H9 (cell line): Measurements from ENCODE around the gene CRY2. TPM values are rescaled to one million over a fixed set of nuclear protein-coding genes. Genes with fewer than 3 reads are reported as not detected.

Source experiments
- DNase-seq: peaks from one replicate; pipeline ENCODE4 v3.0.0-alpha.2; 2017
- H2AFZ ChIP-seq: one replicate; pipeline ENCODE4 v1.6.1; 2013; ENCODE audit warnings: mild to moderate bottlenecking, low read length, control low read depth, moderate library complexity
- H2AK5ac ChIP-seq: 2 replicates; pipeline ENCODE4 v1.6.1; 2013; ENCODE audit warnings: low read length, control low read depth, mixed read lengths; ENCODE audit not compliant: insufficient read length
- H2BK120ac ChIP-seq: one replicate; pipeline ENCODE4 v1.6.1; 2013; ENCODE audit warnings: low read depth, mild to moderate bottlenecking, low read length, control low read depth, inconsistent platforms; ENCODE audit not compliant: poor library complexity, severe bottlenecking
- H2BK12ac ChIP-seq: 2 replicates; pipeline ENCODE4 v1.6.1; 2013; ENCODE audit warnings: low read length, control low read depth, mixed read lengths, low read depth; ENCODE audit not compliant: insufficient read length
- H2BK15ac ChIP-seq: 2 replicates; pipeline ENCODE4 v1.6.1; 2013; ENCODE audit warnings: low read depth, low read length, control low read depth
- H2BK20ac ChIP-seq: one replicate; pipeline ENCODE4 v1.6.1; 2013; ENCODE audit warnings: low read depth, mild to moderate bottlenecking, low read length, control low read depth, inconsistent platforms; ENCODE audit not compliant: poor library complexity, severe bottlenecking
- H2BK5ac ChIP-seq: 2 replicates; pipeline ENCODE4 v1.6.1; 2013; ENCODE audit warnings: low read length, control low read depth, mixed read lengths; ENCODE audit not compliant: insufficient read length
- H3K14ac ChIP-seq: 2 replicates; pipeline ENCODE4 v1.6.1; 2013; ENCODE audit warnings: low read length, control low read depth; ENCODE audit not compliant: insufficient read depth
- H3K18ac ChIP-seq: 2 replicates; pipeline ENCODE4 v1.6.1; 2013; ENCODE audit warnings: low read depth, mild to moderate bottlenecking, mixed read lengths, low read length, control low read depth; ENCODE audit not compliant: insufficient read length
- H3K23ac ChIP-seq: 2 replicates; pipeline ENCODE4 v1.6.1; 2013; ENCODE audit warnings: low read length, control low read depth, mixed read lengths, low read depth; ENCODE audit not compliant: insufficient read length
- H3K23me2 ChIP-seq: 2 replicates; pipeline ENCODE4 v1.6.1; 2013; ENCODE audit warnings: low read depth, mild to moderate bottlenecking, mixed read lengths, low read length, control low read depth; ENCODE audit not compliant: insufficient read length, poor library complexity, severe bottlenecking
- H3K27ac ChIP-seq: 2 replicates; pipeline ENCODE4 v1.5.1; 2013; ENCODE audit warnings: low read length, control low read depth, mixed read lengths, low read depth; ENCODE audit not compliant: insufficient read length
- H3K27me3 ChIP-seq: 2 replicates; pipeline ENCODE4 v1.6.1; 2013; ENCODE audit warnings: low read length, control low read depth, inconsistent platforms; ENCODE audit not compliant: insufficient read depth
- H3K4ac ChIP-seq: 2 replicates; pipeline ENCODE4 v1.6.1; 2013; ENCODE audit warnings: low read depth, mild to moderate bottlenecking, control low read depth, inconsistent platforms, low read length, moderate library complexity
- H3K4me1 ChIP-seq: 2 replicates; pipeline ENCODE4 v1.6.1; 2013; ENCODE audit warnings: low read length, control low read depth, inconsistent platforms; ENCODE audit not compliant: insufficient read depth
- H3K4me2 ChIP-seq: 2 replicates; pipeline ENCODE4 v1.6.1; 2013; ENCODE audit warnings: low read length, control low read depth, mixed read lengths; ENCODE audit not compliant: insufficient read length, insufficient read depth
- H3K56ac ChIP-seq: 2 replicates; pipeline ENCODE4 v1.6.1; 2013; ENCODE audit warnings: low read depth, mild to moderate bottlenecking, mixed read lengths, low read length, control low read depth; ENCODE audit not compliant: insufficient read length
- H3K79me1 ChIP-seq: 2 replicates; pipeline ENCODE4 v1.6.1; 2013; ENCODE audit warnings: low read depth, mild to moderate bottlenecking, moderate library complexity, low read length, control low read depth, inconsistent platforms; ENCODE audit not compliant: insufficient read depth, poor library complexity, severe bottlenecking
- H3K79me2 ChIP-seq: 2 replicates; pipeline ENCODE4 v1.6.1; 2013; ENCODE audit warnings: low read length, control low read depth, inconsistent platforms; ENCODE audit not compliant: insufficient read depth
- H3K9ac ChIP-seq: 2 replicates; pipeline ENCODE4 v1.6.1; 2013; ENCODE audit warnings: low read length, control low read depth, mixed read lengths; ENCODE audit not compliant: insufficient read length; ENCODE audit errors: extremely low read depth
- H3K9me3 ChIP-seq: one replicate; pipeline ENCODE4 v1.6.1; 2013; ENCODE audit warnings: low read depth, low read length, inconsistent platforms; ENCODE audit not compliant: control insufficient read depth
- H3T11ph ChIP-seq: one replicate; pipeline ENCODE4 v1.6.1; 2013; ENCODE audit warnings: mild to moderate bottlenecking, low read length, control low read depth, inconsistent platforms
- H4K20me1 ChIP-seq: one replicate; pipeline ENCODE4 v1.6.1; 2013; ENCODE audit not compliant: control insufficient read depth, insufficient read length, insufficient read depth
- H4K5ac ChIP-seq: 2 replicates; pipeline ENCODE4 v1.6.1; 2013; ENCODE audit warnings: low read depth, mild to moderate bottlenecking, mixed read lengths, low read length, control low read depth; ENCODE audit not compliant: insufficient read length
- H4K8ac ChIP-seq: replicated peaks from 2 replicates; pipeline ENCODE4 v1.6.1; 2013; ENCODE audit warnings: low read length, control low read depth, mixed read lengths, low read depth; ENCODE audit not compliant: insufficient read length
- H4K91ac ChIP-seq: 2 replicates; pipeline ENCODE4 v1.6.1; 2013; ENCODE audit warnings: low read depth, mild to moderate bottlenecking, moderate library complexity, mixed read lengths, low read length, control low read depth; ENCODE audit not compliant: insufficient read length
- H3K27ac Mint-ChIP-seq, 3 experiments: 2 replicates in 2 of 3; 3 replicates in 1 of 3; pipeline ENCODE4 v1.8.0; 2020 to 2021; ENCODE audit warnings: mixed read lengths in 3 of 3, mild to moderate bottlenecking in 1 of 3, moderate library complexity in 1 of 3
- H3K27me3 Mint-ChIP-seq: 2 replicates; pipeline ENCODE4 v1.8.0; 2021; ENCODE audit warnings: low read depth, mild to moderate bottlenecking, moderate library complexity, mixed read lengths
- H3K36me3 Mint-ChIP-seq, 3 experiments: 2 replicates in 2 of 3; 3 replicates in 1 of 3; pipeline ENCODE4 v1.8.0; 2020 to 2021; ENCODE audit warnings: low read depth in 3 of 3, mixed read lengths in 3 of 3; ENCODE audit not compliant: insufficient read depth in 1 of 3
- H3K4me1 Mint-ChIP-seq, 2 experiments: 2 replicates each; pipeline ENCODE4 v1.8.0; 2020; ENCODE audit warnings: mixed read lengths in 2 of 2
- H3K4me3 Mint-ChIP-seq, 2 experiments: 2 replicates in 1 of 2; 3 replicates in 1 of 2; pipeline ENCODE4 v1.8.0; 2020 to 2021; ENCODE audit warnings: mild to moderate bottlenecking in 2 of 2, mixed read lengths in 2 of 2, moderate library complexity in 1 of 2
- H3K9me3 Mint-ChIP-seq, 2 experiments: 2 replicates in 1 of 2; 3 replicates in 1 of 2; pipeline ENCODE4 v1.8.0; 2020; ENCODE audit warnings: mild to moderate bottlenecking in 2 of 2, mixed read lengths in 2 of 2, moderate library complexity in 1 of 2
- WGBS: extraction: QIAGEN DNeasy Blood & Tissue Kit; methylation state at CpG from one replicate; pipeline ENCODE4 v1.1.7; 2013; ENCODE audit warnings: missing lambda C conversion rate, low lambda C conversion rate, mixed read lengths; ENCODE audit not compliant: insufficient read length; ENCODE audit errors: extremely low coverage; 5-methylcytosine and 5-hydroxymethylcytosine counted together
- total RNA-seq: library from RNA; stranded (reverse); gene quantifications from 2 replicates; pipeline ENCODE4 v1.2.1, GENCODE V29; 2021
- TF ChIP-seq, protein P1 (sequence below): fragments of 200-600 bp; sonication (generic); conservative IDR thresholded peaks from 3 replicates; pipeline ENCODE4 v1.8.0; 2021; ENCODE audit warnings: antibody characterized with exemption, mild to moderate bottlenecking

CRY2 gene
- total RNA-seq, 1 experiment from 2014 or later, result 14.4 TPM

- H2AFZ ChIP-seq, result no peak overlapping the region
- no peak overlapping the region for H3K27ac Mint-ChIP-seq
- no peak overlapping the region for H3K56ac ChIP-seq
- H3K23me2 ChIP-seq, result peaks cover 14% of the 10 kb centered on the region
- no peak overlapping the region for H3K9ac ChIP-seq
- H3K4me1 ChIP-seq, result no peaks in the 10 kb centered on the region; the same call in 1 of the 2 replicates
- no peak overlapping the region for H2BK5ac ChIP-seq
- no peak overlapping the region for H2BK20ac ChIP-seq
- H2BK12ac ChIP-seq, result no peak overlapping the region
- H3K27ac ChIP-seq, result no peak overlapping the region
- peaks cover 21 to 24% of the 10 kb centered on the region in 2 experiments for H3K4me1 Mint-ChIP-seq
- H2AK5ac ChIP-seq, result no peak overlapping the region
- H3K27me3 Mint-ChIP-seq, result peaks cover 27% of the 10 kb centered on the region
- peaks cover 2% of the 10 kb centered on the region; the same call in 1 of the 2 replicates for H3K27me3 ChIP-seq
- H3K23ac ChIP-seq, result no peak overlapping the region
- H3K4me3 Mint-ChIP-seq, result peak overlapping the region in 1 of 2 experiments; percentile 58; a peak in 1 of 5 replicates
- no peak overlapping the region for H3K14ac ChIP-seq
- H3K9me3 ChIP-seq, result no peaks in the 10 kb centered on the region
- no CpG with 5 or more reads among the region's 10 CpGs for WGBS
- no peak overlapping the region for H3T11ph ChIP-seq
- TF ChIP-seq, protein P1, sequence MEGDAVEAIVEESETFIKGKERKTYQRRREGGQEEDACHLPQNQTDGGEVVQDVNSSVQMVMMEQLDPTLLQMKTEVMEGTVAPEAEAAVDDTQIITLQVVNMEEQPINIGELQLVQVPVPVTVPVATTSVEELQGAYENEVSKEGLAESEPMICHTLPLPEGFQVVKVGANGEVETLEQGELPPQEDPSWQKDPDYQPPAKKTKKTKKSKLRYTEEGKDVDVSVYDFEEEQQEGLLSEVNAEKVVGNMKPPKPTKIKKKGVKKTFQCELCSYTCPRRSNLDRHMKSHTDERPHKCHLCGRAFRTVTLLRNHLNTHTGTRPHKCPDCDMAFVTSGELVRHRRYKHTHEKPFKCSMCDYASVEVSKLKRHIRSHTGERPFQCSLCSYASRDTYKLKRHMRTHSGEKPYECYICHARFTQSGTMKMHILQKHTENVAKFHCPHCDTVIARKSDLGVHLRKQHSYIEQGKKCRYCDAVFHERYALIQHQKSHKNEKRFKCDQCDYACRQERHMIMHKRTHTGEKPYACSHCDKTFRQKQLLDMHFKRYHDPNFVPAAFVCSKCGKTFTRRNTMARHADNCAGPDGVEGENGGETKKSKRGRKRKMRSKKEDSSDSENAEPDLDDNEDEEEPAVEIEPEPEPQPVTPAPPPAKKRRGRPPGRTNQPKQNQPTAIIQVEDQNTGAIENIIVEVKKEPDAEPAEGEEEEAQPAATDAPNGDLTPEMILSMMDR, result no peak
- no peak overlapping the region for H2BK120ac ChIP-seq
- no peak overlapping the region for H3K18ac ChIP-seq
- H3K36me3 Mint-ChIP-seq, result no peaks in the 10 kb centered on the region; a peak in 1 of 7 replicates
- peaks cover 0 to 2% of the 10 kb centered on the region in 2 experiments; a peak in 1 of 5 replicates for H3K9me3 Mint-ChIP-seq
- H4K5ac ChIP-seq, result no peak overlapping the region
- no peaks in the 10 kb centered on the region for H3K79me2 ChIP-seq
- H3K4me2 ChIP-seq, result no peak overlapping the region
- no peak overlapping the region for H2BK15ac ChIP-seq
- H3K4ac ChIP-seq, result no peak overlapping the region
- H3K79me1 ChIP-seq, result no peaks in the 10 kb centered on the region
- H4K8ac ChIP-seq, result no peak overlapping the region
- no peak overlapping the region for H4K91ac ChIP-seq
- no peaks in the 10 kb centered on the region for H4K20me1 ChIP-seq
- no peak for DNase-seq
Observed at GRCh38 chr11:45802531-45803317, 44.6 kb upstream of the CRY2 start.
